ENCODE results near the gene MTNR1A. TPM values are rescaled to one million over a fixed set of nuclear protein-coding genes. Genes with fewer than 3 reads are reported as not detected.

The MTNR1A gene
- total and polyA plus RNA-seq, 2 of the 4 experiments (the other 2 are of a cell fraction) = not detected

DNA sequence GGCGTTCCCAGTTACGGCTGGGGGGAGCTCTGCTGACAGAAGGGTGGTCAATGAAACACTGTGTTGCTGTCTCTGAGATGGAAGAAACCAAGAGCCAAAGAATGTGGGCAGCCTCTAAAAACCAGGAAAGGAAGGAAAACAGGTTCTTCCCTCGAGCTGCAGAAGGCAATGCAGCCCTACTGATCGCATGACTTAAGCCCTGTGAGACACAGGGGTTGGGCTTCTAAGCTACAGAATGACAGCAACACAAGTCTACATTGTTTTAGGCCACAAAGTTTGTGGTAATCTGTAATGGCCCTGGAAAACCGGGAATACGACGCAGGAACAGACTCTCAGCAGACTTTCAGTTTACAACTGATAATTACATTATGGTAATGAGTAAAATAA lies 38.2 kb upstream of the MTNR1A start:
- intact Hi-C loops (cut with micrococcal nuclease) (no loop called here), in situ Hi-C loops (cut with MboI; ENCODE audit: low sequenced_read_pairs) (no loop called here), dilution Hi-C loops (cut with HindIII; ENCODE audit: low sequenced_read_pairs, unreplicated experiment) (no loop called here)
- H2AFZ ChIP-seq (replicated peaks; ENCODE audit: low read length, poor library complexity) = no peak overlapping the region
- 93% methylated on average over 3 of the region's 7 CpGs; no CpG with 5 or more reads in 1 of the 2 experiments for WGBS, 2 experiments (ENCODE audit: extremely low coverage in 2 of 2, insufficient read length in 1 of 2)
- no peak overlapping the region for H4K5ac ChIP-seq (ENCODE audit: low read depth, low read length)
- no peaks in the 10 kb centered on the region for H3K4me1 ChIP-seq (ENCODE audit: control insufficient read depth, insufficient read depth, low read length)
- H3K27ac ChIP-seq (ENCODE audit: insufficient read depth, low read length) = no peak overlapping the region
- H2AK9ac ChIP-seq (replicated peaks; ENCODE audit: low read depth, low read length, poor library complexity) = peak overlapping the region; percentile 62
- peaks cover 6% of the 10 kb centered on the region; the same call in 1 of the 2 replicates for H3K9me1 ChIP-seq (ENCODE audit: insufficient read depth, low read length)
- H3K79me1 ChIP-seq (ENCODE audit: low read depth in 1 of 2, low read length in 2 of 2) = peaks cover 19 to 53% of the 10 kb centered on the region in 2 experiments
- TF ChIP-seq RFX5 (IDR thresholded peaks at IDR 0.05; ENCODE audit: low read depth, low read length) (no peak), POLR2A (IDR thresholded peaks at IDR 0.05; ENCODE audit: low read depth, low read length) (no peak)
- TF ChIP-seq, protein P1, sequence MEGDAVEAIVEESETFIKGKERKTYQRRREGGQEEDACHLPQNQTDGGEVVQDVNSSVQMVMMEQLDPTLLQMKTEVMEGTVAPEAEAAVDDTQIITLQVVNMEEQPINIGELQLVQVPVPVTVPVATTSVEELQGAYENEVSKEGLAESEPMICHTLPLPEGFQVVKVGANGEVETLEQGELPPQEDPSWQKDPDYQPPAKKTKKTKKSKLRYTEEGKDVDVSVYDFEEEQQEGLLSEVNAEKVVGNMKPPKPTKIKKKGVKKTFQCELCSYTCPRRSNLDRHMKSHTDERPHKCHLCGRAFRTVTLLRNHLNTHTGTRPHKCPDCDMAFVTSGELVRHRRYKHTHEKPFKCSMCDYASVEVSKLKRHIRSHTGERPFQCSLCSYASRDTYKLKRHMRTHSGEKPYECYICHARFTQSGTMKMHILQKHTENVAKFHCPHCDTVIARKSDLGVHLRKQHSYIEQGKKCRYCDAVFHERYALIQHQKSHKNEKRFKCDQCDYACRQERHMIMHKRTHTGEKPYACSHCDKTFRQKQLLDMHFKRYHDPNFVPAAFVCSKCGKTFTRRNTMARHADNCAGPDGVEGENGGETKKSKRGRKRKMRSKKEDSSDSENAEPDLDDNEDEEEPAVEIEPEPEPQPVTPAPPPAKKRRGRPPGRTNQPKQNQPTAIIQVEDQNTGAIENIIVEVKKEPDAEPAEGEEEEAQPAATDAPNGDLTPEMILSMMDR (conservative IDR thresholded peaks at IDR 0.05; ENCODE audit: low read depth, low read length) = no peak
- no peak overlapping the region for H3K56ac ChIP-seq (ENCODE audit: extremely low read depth, insufficient read depth, low read length)
- no peak overlapping the region for H3K23ac ChIP-seq (ENCODE audit: low read depth, low read length)
- H3K36me3 ChIP-seq (ENCODE audit: control insufficient read depth, insufficient read depth, low read length) = peaks cover 72% of the 10 kb centered on the region
- H3K9ac ChIP-seq (ENCODE audit: low read depth, low read length) = no peak overlapping the region
- ATAC-seq (ENCODE audit: low read depth) = no peak
- no peaks in the 10 kb centered on the region for H3K9me3 ChIP-seq (ENCODE audit: control insufficient read depth, insufficient read depth, low read length)
- ChIA-PET POLR2A (ENCODE audit: unreplicated experiment) (no interaction called here), CTCF (no interaction called here)
- H2AK5ac ChIP-seq (ENCODE audit: low read depth, low read length) = no peak overlapping the region
- no peak overlapping the region for H3K4ac ChIP-seq (ENCODE audit: low read depth, low read length)
- H3K14ac ChIP-seq (replicated peaks; ENCODE audit: low read depth, low read length) = no peak overlapping the region
- H2BK5ac ChIP-seq (ENCODE audit: low read depth, low read length, poor library complexity, severe bottlenecking) = no peak overlapping the region
- H3K4me2 ChIP-seq (ENCODE audit: low read depth, low read length) = no peak overlapping the region
- no peak for DNase-seq
- H3K27me3 ChIP-seq (ENCODE audit: control insufficient read depth, insufficient read depth, low read length) = no peaks in the 10 kb centered on the region
- H4K20me1 ChIP-seq (ENCODE audit: insufficient read depth, low read length) = peaks cover 51% of the 10 kb centered on the region
- no TSS peak for BruUV-seq (replicated peaks)
- H4K8ac ChIP-seq (ENCODE audit: low read depth in 2 of 2, low read length in 2 of 2) = no peak overlapping the region
- H2BK120ac ChIP-seq (ENCODE audit: low read depth, low read length) = no peak overlapping the region
- H3K18ac ChIP-seq (ENCODE audit: low read depth, low read length) = no peak overlapping the region
- H2BK20ac ChIP-seq (ENCODE audit: low read depth, low read length) = no peak overlapping the region
- H4K91ac ChIP-seq (ENCODE audit: insufficient read depth, low read depth, low read length) = no peak overlapping the region
- H3K4me3 ChIP-seq (ENCODE audit: insufficient read depth, low read depth, low read length) = no peak overlapping the region
- no peak overlapping the region for H2BK15ac ChIP-seq (ENCODE audit: low read depth, low read length)

All from IMR-90 (cell line).